NT2/D1 (cell line): ENCODE data around the gene CANT1.

Source experiments
- SUZ12 ChIP-seq: IDR thresholded peaks from 2 replicates; pipeline ENCODE4 v1.6.1; 2011; ENCODE audit not compliant: insufficient read length, insufficient read depth; ENCODE audit errors: extremely low read depth
- YY1 ChIP-seq: IDR thresholded peaks from 2 replicates; pipeline ENCODE4 v1.6.1; 2011; ENCODE audit not compliant: insufficient read length, insufficient read depth
- ZNF274 ChIP-seq: IDR thresholded peaks from 2 replicates; pipeline ENCODE4 v1.6.1; 2011; ENCODE audit warnings: mild to moderate bottlenecking, low read depth, low read length

DNA sequence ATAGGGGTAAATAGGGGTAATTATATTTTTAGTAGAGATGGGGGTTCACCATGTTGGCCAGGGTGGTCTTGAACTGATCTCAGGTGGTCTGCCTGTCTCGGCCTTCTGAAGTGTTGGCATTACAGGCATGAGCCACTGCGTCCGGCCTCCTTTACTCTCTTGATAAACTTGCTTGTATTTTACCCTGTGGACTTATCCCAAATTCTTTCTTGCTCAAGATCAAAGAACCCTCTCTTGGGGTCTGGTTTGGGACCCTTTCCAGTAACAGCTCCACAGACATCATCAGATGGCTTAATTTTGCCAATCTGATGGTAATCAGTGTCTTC is 8.8 kb upstream of the CANT1 start:
- TF ChIP-seq YY1: no peak
- TF ChIP-seq ZNF274: no peak
- TF ChIP-seq SUZ12: no peak
